GM21390 (cell line): ENCODE measurements around the gene FSTL4.

ENCODE experiments used
- ATAC-seq: cut with Tn5 transposase; IDR thresholded peaks from one replicate; pipeline ENCODE4 v1.9.1; 2021; ENCODE audit not compliant: unreplicated experiment

Gene FSTL4

GRCh38 chr5:133432956-133433532, 179.3 kb downstream of the FSTL4 start:
- no peak for ATAC-seq

DNA sequence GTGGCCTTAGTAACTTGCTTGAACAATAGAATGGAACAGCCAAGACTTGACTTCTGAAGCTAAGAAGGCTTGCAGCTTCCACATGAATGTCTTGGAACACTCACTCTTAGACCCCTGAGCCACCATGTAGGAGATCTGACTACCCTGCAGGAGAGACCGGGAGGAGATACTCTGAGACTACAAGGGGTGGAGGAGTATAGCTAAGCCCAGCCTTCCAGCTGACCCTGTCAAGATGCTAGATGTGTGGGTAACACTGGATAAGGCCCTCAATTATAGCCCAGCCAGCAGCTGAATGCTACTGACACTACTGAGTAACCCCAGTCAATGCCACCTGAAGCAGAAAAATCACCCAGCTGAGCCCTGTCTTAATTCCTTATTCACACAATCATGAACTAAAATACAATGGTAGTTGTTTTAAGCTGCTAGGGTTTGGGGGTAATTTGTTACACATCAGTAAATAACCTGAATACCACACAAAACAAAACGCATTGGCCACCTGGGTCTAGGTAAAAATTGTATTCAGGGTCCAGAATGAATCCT, 180.9 kb downstream of the FSTL4 start:
- no peak for ATAC-seq

- ATAC-seq = no peak
Measured at GRCh38 chr5:133430095-133430494, 182.2 kb downstream of the FSTL4 start.

DNA sequence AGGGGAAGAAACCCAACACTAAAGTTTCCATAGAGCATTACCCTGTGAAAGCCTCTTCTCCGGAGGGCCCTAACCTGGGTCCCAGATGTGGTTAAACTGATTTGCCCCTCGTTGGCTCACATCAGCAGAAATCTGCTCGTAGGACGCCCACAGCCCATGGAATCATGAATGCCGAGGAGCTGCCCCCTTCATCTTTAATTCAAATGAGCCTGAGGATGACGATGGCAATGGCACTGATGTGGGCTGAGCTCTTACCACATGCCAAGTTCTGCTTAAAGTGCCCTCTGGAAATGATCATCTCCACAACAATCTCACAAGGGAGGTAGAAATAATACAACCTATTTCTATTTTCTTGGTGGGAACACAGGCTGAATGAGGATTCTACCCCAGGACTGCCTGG, 183.3 kb downstream of the FSTL4 start:
- ATAC-seq = no peak

DNA sequence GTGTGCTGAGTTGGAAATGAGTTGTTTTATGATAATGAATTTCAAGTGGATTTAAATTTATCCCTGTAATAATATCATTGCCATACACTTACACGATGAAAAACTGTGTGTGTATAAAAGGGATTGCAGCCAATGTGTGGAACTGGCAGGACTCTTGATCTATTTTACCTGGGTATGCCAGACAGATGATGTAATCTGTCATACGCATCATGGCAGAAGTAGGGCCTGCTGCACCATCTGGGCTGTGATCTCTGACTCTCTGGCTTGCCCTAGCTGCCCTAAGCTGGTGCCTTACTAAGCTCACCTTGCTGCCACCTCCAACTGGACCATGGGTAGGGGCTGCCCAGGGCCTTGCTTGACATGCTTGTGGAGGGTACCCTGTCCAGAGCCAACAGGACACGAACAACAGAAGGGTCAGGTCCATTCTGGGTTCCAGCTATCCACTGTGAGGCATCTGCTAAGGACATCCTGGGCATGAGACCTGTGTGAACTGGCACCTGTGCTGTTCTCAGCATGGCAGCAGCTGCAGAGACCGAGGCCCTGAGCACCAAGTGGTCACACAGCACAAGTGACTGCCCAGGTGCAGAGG, 184.2 kb downstream of the FSTL4 start:
- ATAC-seq = no peak

- no peak for ATAC-seq
Measured at GRCh38 chr5:133427121-133427777, 185.1 kb downstream of the FSTL4 start.

GRCh38 chr5:133426264-133426663, 186.1 kb downstream of the FSTL4 start:
- ATAC-seq = no peak

DNA sequence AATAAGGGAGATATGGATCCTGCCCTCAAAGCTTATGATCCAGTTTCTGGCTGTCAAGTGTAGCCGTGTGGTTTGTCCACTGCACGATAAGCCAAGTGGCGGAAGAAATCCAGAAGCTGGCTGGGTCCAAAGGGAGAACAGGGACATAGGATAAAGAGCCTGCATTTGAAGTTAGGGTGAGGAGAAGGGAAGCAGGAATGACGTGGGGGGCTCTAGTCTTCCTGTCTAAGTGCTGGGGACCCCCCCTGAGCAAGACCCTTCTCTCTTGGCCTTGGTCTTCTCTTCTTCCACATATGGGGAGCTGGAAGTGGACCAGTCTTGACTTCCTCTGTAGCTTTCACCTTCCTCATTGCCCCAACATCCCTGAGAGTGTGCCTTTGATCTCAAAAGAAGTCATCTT, 186.6 kb downstream of the FSTL4 start:
- ATAC-seq = no peak

DNA sequence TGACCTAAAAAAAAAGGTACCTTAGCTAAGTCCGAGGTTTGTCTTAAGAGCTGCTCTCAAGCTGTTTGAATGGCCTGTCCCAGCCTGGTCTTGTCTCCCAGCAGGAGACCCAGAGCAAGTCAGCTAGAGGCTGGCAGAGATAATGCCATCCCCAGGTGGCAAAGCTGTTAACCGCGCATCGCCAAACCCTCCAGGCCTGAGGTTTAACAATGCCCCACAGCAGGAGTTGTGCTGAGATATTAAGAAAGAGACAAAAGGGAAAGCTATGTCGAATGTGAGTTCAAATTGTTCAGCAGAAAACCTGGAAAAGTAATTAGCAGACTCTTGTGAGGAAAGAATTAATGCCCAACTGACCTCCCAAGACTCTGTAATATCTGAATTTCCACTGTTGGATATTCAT, 187.1 kb downstream of the FSTL4 start:
- no peak for ATAC-seq

GRCh38 chr5:133423618-133424282, 188.6 kb downstream of the FSTL4 start:
- peak; percentile 72 for ATAC-seq

DNA sequence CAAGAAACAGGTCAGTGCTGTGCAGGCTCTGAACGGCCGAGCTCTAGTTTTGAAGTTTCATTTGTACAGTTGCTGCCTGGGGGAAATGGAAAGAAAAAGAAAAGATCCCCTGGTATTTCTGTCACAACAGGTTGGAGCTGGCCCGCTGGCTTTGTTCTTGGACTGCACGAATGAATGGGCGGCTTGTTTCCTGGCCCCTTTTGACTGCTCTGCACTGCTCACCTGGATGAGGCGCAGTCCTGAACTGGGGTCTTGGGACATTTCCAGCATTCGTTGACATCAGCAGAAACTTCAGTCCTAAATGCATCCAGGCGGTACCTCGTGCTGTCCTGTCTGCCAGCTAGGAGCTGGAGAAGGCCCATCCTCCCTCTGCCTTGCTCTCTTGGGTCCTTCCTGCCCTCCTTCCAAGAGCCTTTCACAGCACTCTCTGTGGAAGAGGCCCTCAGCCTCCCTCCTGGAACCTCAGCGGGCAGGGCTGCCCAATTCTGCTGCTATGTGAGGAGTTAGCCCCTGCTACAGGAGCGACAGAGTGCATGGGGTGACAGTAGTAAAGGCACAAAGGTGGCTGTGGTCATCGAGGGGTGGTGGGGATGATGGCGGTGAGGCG, 189.2 kb downstream of the FSTL4 start:
- no peak for ATAC-seq

GRCh38 chr5:133421806-133422205, 190.5 kb downstream of the FSTL4 start:
- ATAC-seq = no peak

DNA sequence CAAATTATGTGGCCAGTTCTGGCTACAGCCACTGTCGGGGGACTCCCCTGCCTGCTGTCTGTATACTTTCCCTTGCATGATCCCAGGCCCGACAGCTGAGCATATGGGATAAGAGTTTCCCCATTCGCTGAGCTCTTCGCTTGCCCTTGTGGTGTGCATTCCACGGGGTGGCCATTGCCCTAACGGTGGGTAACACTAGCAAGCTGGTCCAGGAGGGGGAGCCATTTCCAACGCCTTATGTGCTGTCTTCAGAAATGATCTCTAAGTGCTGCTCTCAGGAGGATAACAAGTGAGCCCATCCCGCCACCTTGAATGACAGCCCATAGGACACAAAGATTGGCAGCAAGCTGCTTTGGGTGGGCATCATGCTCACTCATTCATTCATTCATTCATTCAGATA, 190.9 kb downstream of the FSTL4 start:
- ATAC-seq = no peak

GRCh38 chr5:133420440-133421301, 191.7 kb downstream of the FSTL4 start:
- ATAC-seq = no peak

GRCh38 chr5:133415906-133416305, 196.4 kb downstream of the FSTL4 start:
- no peak for ATAC-seq

- ATAC-seq = no peak
Measured at GRCh38 chr5:133415506-133415905, 196.8 kb downstream of the FSTL4 start.

- no peak for ATAC-seq
Measured at GRCh38 chr5:133412661-133413060, 199.7 kb downstream of the FSTL4 start.

DNA sequence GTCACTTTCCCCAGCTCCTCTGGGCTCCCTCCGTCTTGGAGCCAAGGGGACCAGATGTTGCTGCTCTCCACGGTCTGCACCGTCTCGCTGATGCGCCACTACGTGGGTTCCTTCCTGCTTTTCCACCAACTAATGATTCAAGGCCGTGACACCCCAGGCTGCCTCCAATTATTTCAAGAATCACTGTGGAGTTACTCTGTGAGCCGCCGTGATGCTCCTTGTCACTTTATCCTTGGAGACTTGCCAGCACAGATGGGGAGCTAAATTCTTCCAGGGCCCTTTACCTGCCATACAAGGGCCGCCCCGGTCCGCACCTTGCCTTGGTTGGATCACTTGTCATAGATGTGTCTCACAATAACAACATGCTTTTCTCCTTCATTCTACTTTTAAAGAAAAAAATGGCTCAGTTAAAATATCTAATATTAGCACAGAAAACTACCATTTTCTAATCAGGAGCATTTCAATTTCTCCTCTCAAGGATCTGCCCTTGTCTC, 202.0 kb downstream of the FSTL4 start:
- ATAC-seq = no peak

DNA sequence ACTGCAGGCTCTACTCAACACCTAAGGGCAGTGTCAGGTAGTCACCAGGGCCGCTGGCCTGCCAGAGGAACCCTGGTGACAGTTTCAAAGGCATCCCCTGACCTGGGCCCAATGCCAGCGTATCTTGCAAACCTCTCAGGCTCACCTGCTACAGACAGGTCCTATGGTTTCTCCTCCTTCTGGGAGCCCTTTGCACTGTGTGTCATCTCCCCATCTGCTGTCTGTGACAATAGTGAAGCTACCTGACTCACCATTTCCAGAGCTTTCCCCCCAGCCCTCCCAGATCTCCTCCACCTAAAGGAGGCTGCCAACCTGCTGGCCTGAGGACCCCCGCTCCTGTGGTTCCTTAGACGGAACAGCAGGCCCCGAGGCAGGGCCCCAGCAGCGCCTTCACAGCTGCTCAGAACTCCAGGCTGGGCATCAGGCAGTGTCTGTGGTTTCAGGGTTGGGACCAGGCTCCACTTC, 203.1 kb downstream of the FSTL4 start:
- ATAC-seq = no peak

DNA sequence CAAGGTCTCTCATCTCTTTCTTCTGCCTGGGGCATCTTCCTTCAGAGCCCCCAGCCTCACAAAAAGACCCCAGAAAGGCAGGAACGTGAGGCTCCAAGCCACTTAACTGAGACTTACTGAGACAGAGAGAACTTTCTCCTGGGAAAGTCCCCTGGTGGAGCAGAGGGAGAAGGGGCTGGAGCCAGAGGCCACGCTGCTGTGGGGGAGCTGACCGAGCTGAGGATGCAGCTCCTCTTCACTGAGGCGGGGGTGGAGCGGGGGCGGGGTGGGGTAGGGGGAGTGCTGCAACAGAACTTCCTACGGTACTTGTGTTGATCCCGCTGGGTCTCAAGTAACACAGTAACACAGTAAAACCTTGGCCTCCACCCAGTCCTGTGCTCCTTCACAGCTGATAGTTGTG, 204.0 kb downstream of the FSTL4 start:
- no peak for ATAC-seq
